Nephron (organoid): ENCODE measurements around the gene CDH24.

Experiments used
- H3K27ac Mint-ChIP-seq, 3 experiments: 2 replicates each; pipeline ENCODE4 v1.8.0; 2020; ENCODE audit warnings: mixed read lengths in 3 of 3, mild to moderate bottlenecking in 2 of 3, moderate library complexity in 1 of 3
- H3K27me3 Mint-ChIP-seq: 2 replicates; pipeline ENCODE4 v1.8.0; 2021; ENCODE audit warnings: low read depth, mild to moderate bottlenecking, moderate library complexity, mixed read lengths
- H3K36me3 Mint-ChIP-seq: 2 replicates; pipeline ENCODE4 v1.8.0; 2020; ENCODE audit warnings: low read depth, mixed read lengths
- H3K4me1 Mint-ChIP-seq: 2 replicates; pipeline ENCODE4 v1.8.0; 2020; ENCODE audit warnings: mixed read lengths
- H3K4me3 Mint-ChIP-seq, 3 experiments: 2 replicates each; pipeline ENCODE4 v1.8.0; 2020; ENCODE audit warnings: mild to moderate bottlenecking in 3 of 3, mixed read lengths in 3 of 3, moderate library complexity in 2 of 3
- H3K9me3 Mint-ChIP-seq: 2 replicates; pipeline ENCODE4 v1.8.0; 2020; ENCODE audit warnings: mixed read lengths
- CTCF ChIP-seq, 3 experiments: fragments of 200-600 bp; sonication (generic); IDR thresholded peaks; one replicate each; pipeline ENCODE4 v1.5.0; 2021; ENCODE audit warnings: antibody characterized with exemption in 3 of 3; ENCODE audit not compliant: unreplicated experiment in 3 of 3

CDH24 gene

GRCh38 chr14:23097786-23098185, 40.5 kb upstream of the CDH24 start:
- Mint-ChIP-seq H3K36me3 (peaks cover 16% of the 10 kb centered on the region), H3K4me3 (no peak overlapping the region), H3K27ac (no peak overlapping the region), H3K9me3 (no peaks in the 10 kb centered on the region), H3K27me3 (peaks cover 3% of the 10 kb centered on the region), H3K4me1 (peaks cover 24% of the 10 kb centered on the region)
- TF ChIP-seq CTCF (IDR thresholded peaks at IDR 0.05; ENCODE audit: unreplicated experiment in 3 of 3) = no peak

GRCh38 chr14:23095196-23096108, 38.1 kb upstream of the CDH24 start, which contains the start of gene C14orf119:
Gene C14orf119, plus strand, starts transcription at chr14:23095505. Its CDS starts 2,154 bp downstream, at chr14:23097659.
- Mint-ChIP-seq H3K27me3 (no peaks in the 10 kb centered on the region), H3K4me1 (peaks cover 18% of the 10 kb centered on the region), H3K9me3 (no peaks in the 10 kb centered on the region), H3K27ac (no peak within 1 kb of the TSS), H3K36me3 (peaks cover 28% of the 10 kb centered on the region), H3K4me3 (no peak within 1 kb of the TSS)
- no peak for TF ChIP-seq CTCF (IDR thresholded peaks at IDR 0.05; ENCODE audit: unreplicated experiment in 3 of 3)

GRCh38 chr14:23094666-23095195, 37.4 kb upstream of the CDH24 start, which contains the start of gene ACIN1:
Gene ACIN1, minus strand, starts transcription at chr14:23095136. Its CDS starts 24 bp downstream, at chr14:23095112.
- no peak within 1 kb of the TSS for H3K27ac Mint-ChIP-seq

GRCh38 chr14:23093991-23094665, 36.8 kb upstream of the CDH24 start:
- Mint-ChIP-seq H3K4me1 (peaks cover 18% of the 10 kb centered on the region), H3K27me3 (no peaks in the 10 kb centered on the region), H3K9me3 (no peaks in the 10 kb centered on the region), H3K27ac (no peak overlapping the region), H3K4me3 (no peak overlapping the region), H3K36me3 (peaks cover 38% of the 10 kb centered on the region)
- no peak for TF ChIP-seq CTCF (IDR thresholded peaks at IDR 0.05; ENCODE audit: unreplicated experiment in 3 of 3)

More at GRCh38 chr14:23094666-23095195, 37.4 kb upstream of the CDH24 start, which contains the start of gene ACIN1:
- H3K27me3 Mint-ChIP-seq = no peaks in the 10 kb centered on the region
- peaks cover 18% of the 10 kb centered on the region for H3K4me1 Mint-ChIP-seq
- H3K4me3 Mint-ChIP-seq = no peak within 1 kb of the TSS
- TF ChIP-seq CTCF (IDR thresholded peaks at IDR 0.05; ENCODE audit: unreplicated experiment in 3 of 3) = peak in 1 of 3 experiments; percentile 19
- peaks cover 35% of the 10 kb centered on the region for H3K36me3 Mint-ChIP-seq
- no peaks in the 10 kb centered on the region for H3K9me3 Mint-ChIP-seq

- H3K27ac Mint-ChIP-seq = no peak overlapping the region
- peaks cover 37% of the 10 kb centered on the region for H3K36me3 Mint-ChIP-seq
- no peaks in the 10 kb centered on the region for H3K27me3 Mint-ChIP-seq
- H3K9me3 Mint-ChIP-seq = no peaks in the 10 kb centered on the region
- TF ChIP-seq CTCF (IDR thresholded peaks at IDR 0.05; ENCODE audit: unreplicated experiment in 3 of 3) = no peak
- H3K4me1 Mint-ChIP-seq = peaks cover 18% of the 10 kb centered on the region
- H3K4me3 Mint-ChIP-seq = peak overlapping the region in 1 of 3 experiments; percentile 76
These were observed 36.2 kb upstream of the CDH24 start for GRCh38 chr14:23093526-23093925.
